Measurements from ENCODE around the gene SGCD.

DNA sequence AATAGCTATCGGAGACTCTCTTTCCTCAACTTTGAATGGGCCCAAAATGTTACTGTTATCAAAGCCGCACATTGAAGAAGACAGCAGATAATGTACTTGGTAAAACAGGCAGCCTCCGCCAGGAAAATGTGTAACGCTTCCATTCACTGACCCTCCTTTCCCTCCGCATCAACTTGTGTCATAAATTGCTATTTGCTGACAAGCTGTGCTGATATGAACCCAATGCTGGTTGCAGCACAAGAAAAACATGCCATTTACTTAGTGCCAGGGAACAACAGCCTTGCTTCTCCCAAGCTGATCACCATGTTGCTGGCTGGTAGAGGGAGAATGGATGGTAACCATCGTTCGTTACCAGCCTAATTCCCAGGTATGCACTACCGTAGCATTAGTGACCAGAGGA, 360.6 kb downstream of the SGCD start:
- TF ChIP-seq, protein P1, sequence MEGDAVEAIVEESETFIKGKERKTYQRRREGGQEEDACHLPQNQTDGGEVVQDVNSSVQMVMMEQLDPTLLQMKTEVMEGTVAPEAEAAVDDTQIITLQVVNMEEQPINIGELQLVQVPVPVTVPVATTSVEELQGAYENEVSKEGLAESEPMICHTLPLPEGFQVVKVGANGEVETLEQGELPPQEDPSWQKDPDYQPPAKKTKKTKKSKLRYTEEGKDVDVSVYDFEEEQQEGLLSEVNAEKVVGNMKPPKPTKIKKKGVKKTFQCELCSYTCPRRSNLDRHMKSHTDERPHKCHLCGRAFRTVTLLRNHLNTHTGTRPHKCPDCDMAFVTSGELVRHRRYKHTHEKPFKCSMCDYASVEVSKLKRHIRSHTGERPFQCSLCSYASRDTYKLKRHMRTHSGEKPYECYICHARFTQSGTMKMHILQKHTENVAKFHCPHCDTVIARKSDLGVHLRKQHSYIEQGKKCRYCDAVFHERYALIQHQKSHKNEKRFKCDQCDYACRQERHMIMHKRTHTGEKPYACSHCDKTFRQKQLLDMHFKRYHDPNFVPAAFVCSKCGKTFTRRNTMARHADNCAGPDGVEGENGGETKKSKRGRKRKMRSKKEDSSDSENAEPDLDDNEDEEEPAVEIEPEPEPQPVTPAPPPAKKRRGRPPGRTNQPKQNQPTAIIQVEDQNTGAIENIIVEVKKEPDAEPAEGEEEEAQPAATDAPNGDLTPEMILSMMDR (conservative IDR thresholded peaks at IDR 0.05 in 1 of 2, IDR thresholded peaks at IDR 0.05 in 1 of 2; ENCODE audit: extremely low read depth in 1 of 2, insufficient read depth in 1 of 2, low read depth in 1 of 2, low read length in 2 of 2) = no peak
- no peak for TF ChIP-seq EZH2 (IDR thresholded peaks at IDR 0.05; ENCODE audit: borderline replicate concordance, low read length)

Data from mammary epithelial cell (primary cell).